Measurements from ENCODE around the gene RALBP1.

GRCh38 chr18:9482790-9483189 is 7.5 kb downstream of the RALBP1 start:
- TF ChIP-seq CTCF (IDR thresholded peaks at IDR 0.05; ENCODE audit: low read length) (no peak), EZH2phosphoT487 (IDR thresholded peaks at IDR 0.05; ENCODE audit: low read length) (no peak), EZH2 (optimal IDR thresholded peaks at IDR 0.05; ENCODE audit: low read depth, low read length) (no peak)

All from MM.1S (cell line).